Activated CD8-positive, alpha-beta T cell treated with anti-CD3 and anti-CD28 coated beads, Interleukin-2, amount 10 ng/mL, durations not matched to agents 7 days and 5 days (primary cell): ENCODE data around the gene CABYR. TPM values are rescaled to one million over a fixed set of nuclear protein-coding genes. Genes with fewer than 3 reads are reported as not detected.
"Not testable (repeated sequence)": the region's sequence is repeated elsewhere in the genome, so short reads cannot be mapped to it uniquely, and the experiment has no call there.

Source experiments
- ATAC-seq: fragments of 150-1000 bp; cut with Tn5 transposase; one replicate; pipeline ENCODE4 v1.10.0; 2021; ENCODE audit warnings: moderate library complexity
- CTCF ChIA-PET: fragments of 350-600 bp; sonication (Branson Sonifier 250); formaldehyde crosslinking; loops from one replicate; lab custom pipeline; 2021; ENCODE audit warnings: antibody characterized with exemption; lab: Charles Lee
- POLR2A ChIA-PET: fragments of 350-600 bp; sonication (Branson Sonifier 250); formaldehyde crosslinking; loops from one replicate; lab custom pipeline; 2021; ENCODE audit warnings: antibody characterized with exemption; lab: Charles Lee
- DNase-seq: peaks from one replicate; pipeline ENCODE4 v3.0.0-alpha.2; 2020
- H3K27ac Mint-ChIP-seq: one replicate; pipeline ENCODE4 v1.8.0; 2021; ENCODE audit warnings: mild to moderate bottlenecking, mixed read lengths
- H3K27me3 Mint-ChIP-seq: one replicate; pipeline ENCODE4 v1.8.0; 2021; ENCODE audit warnings: low read depth, mixed read lengths
- H3K36me3 Mint-ChIP-seq: one replicate; pipeline ENCODE4 v1.8.0; 2021; ENCODE audit warnings: low read depth, mixed read lengths
- H3K4me1 Mint-ChIP-seq: one replicate; pipeline ENCODE4 v1.8.0; 2021; ENCODE audit warnings: low read depth, mixed read lengths
- H3K4me3 Mint-ChIP-seq: one replicate; pipeline ENCODE4 v1.8.0; 2021; ENCODE audit warnings: mild to moderate bottlenecking, mixed read lengths
- H3K9me3 Mint-ChIP-seq: one replicate; pipeline ENCODE4 v1.8.0; 2022; ENCODE audit warnings: mixed read lengths; ENCODE audit not compliant: insufficient read depth
- total RNA-seq, 2 experiments: library from RNA; stranded (reverse); gene quantifications; one replicate each; pipeline ENCODE4 v1.2.3, GENCODE V29; 2021

Gene CABYR
- total RNA-seq, 2 experiments from 2014 or later: 0.97 to 1.1 TPM

DNA sequence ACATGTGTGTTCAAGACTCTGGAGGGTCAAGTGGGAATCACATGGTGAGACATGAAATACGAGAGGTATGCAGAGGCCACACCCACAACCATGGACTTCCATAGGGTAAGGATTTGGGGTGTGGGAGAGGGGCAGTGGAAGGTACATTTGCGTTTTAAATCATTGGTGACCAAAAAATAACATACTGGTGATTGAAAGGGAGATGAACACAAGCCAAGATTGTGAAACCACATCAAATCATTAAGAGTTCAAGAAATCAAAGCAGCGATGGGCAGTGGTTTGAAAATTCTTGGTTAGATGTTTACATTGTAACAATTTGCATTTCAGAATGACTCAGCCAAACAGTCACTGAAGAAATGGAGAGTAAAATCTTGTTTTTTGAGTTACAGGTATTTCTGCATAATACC is 1.9 kb upstream of the CABYR start:
- no peak overlapping the region for H3K4me3 Mint-ChIP-seq
- no peak overlapping the region for H3K27ac Mint-ChIP-seq
- ChIA-PET POLR2A (no interaction called here), CTCF (interaction anchor here (1.0 to 1.2 kb wide), 2 partner anchors 19 to 23 kb away, joined by 3 to 4 read pairs; no protein-coding TSS in a partner anchor)
- no peak for ATAC-seq
- H3K27me3 Mint-ChIP-seq: peaks cover 12% of the 10 kb centered on the region
- no peaks in the 10 kb centered on the region for H3K9me3 Mint-ChIP-seq
- H3K4me1 Mint-ChIP-seq: peaks cover 26% of the 10 kb centered on the region
- DNase-seq: no peak
- H3K36me3 Mint-ChIP-seq: peaks cover 38% of the 10 kb centered on the region

DNA sequence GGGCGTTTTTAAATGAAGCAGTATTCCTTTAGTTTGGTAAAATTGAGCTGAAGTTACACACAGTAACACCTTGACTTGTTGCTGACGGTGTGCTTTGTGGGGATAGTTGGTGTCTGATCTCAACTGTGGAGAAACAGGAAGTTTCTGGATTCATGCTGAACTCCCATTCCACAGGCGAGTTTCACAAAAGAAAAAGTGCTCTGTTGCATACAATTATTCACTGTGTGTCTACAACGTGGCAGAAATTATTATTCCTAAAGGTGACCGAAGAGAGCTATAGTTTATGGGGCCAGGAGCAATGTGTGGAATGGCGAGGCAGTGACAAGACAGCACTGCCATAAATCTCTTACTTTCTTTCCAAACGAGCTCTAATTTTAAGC is 463 bp upstream of the CABYR start:
- Mint-ChIP-seq H3K27ac (peak overlapping the region; percentile 52), H3K4me1 (peaks cover 26% of the 10 kb centered on the region), H3K9me3 (no peaks in the 10 kb centered on the region), H3K36me3 (peaks cover 25% of the 10 kb centered on the region), H3K27me3 (peaks cover 14% of the 10 kb centered on the region), H3K4me3 (peak overlapping the region; percentile 80)
- ChIA-PET POLR2A (interaction anchor here (0.6 to 1.0 kb wide), 2 partner anchors 12 to 26 kb away, joined by 3 to 4 read pairs; no protein-coding TSS in a partner anchor), CTCF (interaction anchor here (1.0 to 1.3 kb wide), 4 partner anchors 9 to 350 kb away, joined by 3 to 4 read pairs (median 3); no protein-coding TSS in a partner anchor)
- DNase-seq (no peak), ATAC-seq (peak; percentile 17)

DNA sequence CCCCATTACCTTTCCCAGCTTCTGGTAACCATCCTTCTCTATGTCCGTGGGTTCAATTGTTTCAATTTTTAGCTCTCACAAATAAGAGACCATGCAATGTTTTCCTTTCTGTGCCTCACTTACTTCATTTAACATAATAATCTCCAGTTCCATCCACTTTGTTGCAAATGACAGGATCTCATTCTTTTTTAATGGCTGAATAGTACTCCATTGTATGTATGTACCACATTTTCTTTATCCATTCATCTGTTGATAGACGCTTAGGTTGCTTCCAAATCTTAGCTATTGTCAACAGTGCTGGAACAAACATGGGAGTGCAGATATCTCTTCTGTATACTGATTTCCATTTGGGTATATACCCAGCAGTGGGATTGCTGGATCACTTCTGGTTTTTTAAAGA is 1.8 kb downstream of the CABYR start:
- ChIA-PET CTCF (interaction anchor here (1.0 kb wide), 1 partner anchor 114 kb away, joined by 3 read pairs; no protein-coding TSS in a partner anchor), POLR2A (no interaction called here)
- DNase-seq (no peak), ATAC-seq (no peak)
- Mint-ChIP-seq H3K9me3 (no peaks in the 10 kb centered on the region), H3K27me3 (peaks cover 23% of the 10 kb centered on the region), H3K4me3 (no peak overlapping the region), H3K4me1 (peaks cover 26% of the 10 kb centered on the region), H3K27ac (no peak overlapping the region), H3K36me3 (peaks cover 13% of the 10 kb centered on the region)

DNA sequence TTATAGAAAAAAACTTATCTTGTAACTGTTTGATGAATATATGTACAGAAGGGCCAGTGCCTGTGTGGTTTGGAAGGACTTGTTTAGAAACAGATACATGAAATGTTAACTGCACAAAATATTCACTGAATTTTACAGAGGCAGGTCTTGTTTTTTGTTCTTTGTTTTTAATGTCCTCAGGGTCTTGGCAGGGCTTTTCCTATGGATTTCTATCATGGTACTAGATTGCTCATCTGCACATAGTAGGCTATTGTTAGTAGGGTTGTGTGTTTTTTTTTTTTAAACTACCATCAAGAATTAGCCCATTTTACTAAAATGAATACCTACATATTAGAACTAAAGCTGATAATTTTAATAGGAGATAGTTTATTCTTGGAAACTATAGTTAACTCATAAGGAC is 3.5 kb downstream of the CABYR start:
- ChIA-PET POLR2A (no interaction called here), CTCF (no interaction called here)
- Mint-ChIP-seq H3K9me3 (no peaks in the 10 kb centered on the region), H3K36me3 (no peaks in the 10 kb centered on the region), H3K27me3 (peaks cover 28% of the 10 kb centered on the region), H3K4me3 (no peak overlapping the region), H3K27ac (no peak overlapping the region), H3K4me1 (peaks cover 16% of the 10 kb centered on the region)
- DNase-seq (no peak), ATAC-seq (no peak)

DNA sequence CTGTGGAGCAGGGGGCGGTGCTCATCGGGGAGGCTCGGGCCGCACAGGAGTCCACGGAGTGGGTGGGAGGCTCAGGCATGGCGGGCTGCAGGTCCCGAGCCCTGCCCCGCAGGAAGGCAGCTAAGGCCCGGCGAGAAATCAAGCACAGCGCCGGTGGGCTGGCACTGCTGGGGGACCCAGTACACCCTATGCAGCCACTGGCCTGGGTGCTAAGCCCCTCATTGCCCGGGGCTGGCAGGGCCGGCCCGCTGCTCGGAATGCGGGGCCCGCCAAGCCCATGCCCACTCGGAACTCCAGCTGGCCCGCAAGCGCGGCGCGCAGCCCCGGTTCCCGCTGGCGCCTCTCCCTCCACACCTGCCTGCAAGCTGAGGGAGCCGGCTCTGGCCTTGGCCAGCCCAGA is 10.7 kb downstream of the CABYR start:
- H3K9me3 Mint-ChIP-seq, H3K4me3 Mint-ChIP-seq, H3K4me1 Mint-ChIP-seq, DNase-seq, H3K36me3 Mint-ChIP-seq, H3K27ac Mint-ChIP-seq, CTCF ChIA-PET, H3K27me3 Mint-ChIP-seq, POLR2A ChIA-PET, ATAC-seq: not testable (repeated sequence)

DNA sequence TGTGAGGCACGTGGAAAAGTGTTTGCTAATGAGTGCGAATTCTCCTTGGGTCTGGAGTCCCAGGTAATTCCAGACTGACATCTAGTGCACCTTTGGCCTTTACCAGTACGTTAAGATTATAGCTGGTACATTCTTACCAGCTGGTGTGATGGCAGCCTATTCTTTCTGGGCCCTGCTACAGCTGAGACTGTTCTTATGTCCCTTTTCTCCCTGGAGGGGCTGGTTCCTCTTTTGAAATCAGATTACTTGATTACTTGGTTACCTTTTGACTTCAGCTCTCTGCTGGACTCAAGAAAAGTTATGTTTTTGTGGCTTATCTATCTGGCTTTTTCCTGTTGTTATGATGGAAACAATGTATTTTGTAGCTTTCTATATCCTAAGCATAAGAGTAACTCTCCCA is 14.5 kb downstream of the CABYR start:
- no peaks in the 10 kb centered on the region for H3K36me3 Mint-ChIP-seq
- CTCF ChIA-PET: no interaction called here
- H3K4me1 Mint-ChIP-seq: no peaks in the 10 kb centered on the region
- ATAC-seq (no peak), DNase-seq (no peak)
- POLR2A ChIA-PET: no interaction called here
- no peaks in the 10 kb centered on the region for H3K9me3 Mint-ChIP-seq
- H3K27ac Mint-ChIP-seq: no peak overlapping the region
- H3K4me3 Mint-ChIP-seq: no peak overlapping the region
- peaks cover 5% of the 10 kb centered on the region for H3K27me3 Mint-ChIP-seq

DNA sequence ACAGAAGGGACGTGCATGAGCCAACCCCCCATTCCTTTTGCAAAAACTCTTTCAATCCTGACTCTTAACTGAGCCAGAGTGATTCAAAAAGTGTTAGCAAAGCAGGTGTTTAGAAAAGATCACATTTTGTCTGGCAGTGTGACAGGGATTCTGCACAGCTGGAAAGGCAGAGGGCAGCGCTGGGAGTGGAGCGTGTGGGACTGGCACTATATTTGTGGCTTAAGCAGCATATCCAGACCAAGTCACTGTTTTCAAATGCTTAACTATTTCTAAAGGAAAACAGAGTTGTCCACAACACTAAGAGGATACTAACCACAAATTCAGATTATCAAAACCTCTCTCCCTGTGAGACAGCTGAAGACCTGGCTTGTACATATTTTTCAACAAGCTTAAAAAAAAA is 19.0 kb downstream of the CABYR start:
- Mint-ChIP-seq H3K36me3 (no peaks in the 10 kb centered on the region), H3K9me3 (no peaks in the 10 kb centered on the region), H3K27me3 (peaks cover 5% of the 10 kb centered on the region), H3K4me1 (no peaks in the 10 kb centered on the region), H3K4me3 (no peak overlapping the region), H3K27ac (no peak overlapping the region)
- ChIA-PET CTCF (interaction anchor here (1.1 kb wide), 1 partner anchor 19 kb away, joined by 3 read pairs; no protein-coding TSS in a partner anchor), POLR2A (no interaction called here)
- no peak for ATAC-seq
- DNase-seq: no peak

DNA sequence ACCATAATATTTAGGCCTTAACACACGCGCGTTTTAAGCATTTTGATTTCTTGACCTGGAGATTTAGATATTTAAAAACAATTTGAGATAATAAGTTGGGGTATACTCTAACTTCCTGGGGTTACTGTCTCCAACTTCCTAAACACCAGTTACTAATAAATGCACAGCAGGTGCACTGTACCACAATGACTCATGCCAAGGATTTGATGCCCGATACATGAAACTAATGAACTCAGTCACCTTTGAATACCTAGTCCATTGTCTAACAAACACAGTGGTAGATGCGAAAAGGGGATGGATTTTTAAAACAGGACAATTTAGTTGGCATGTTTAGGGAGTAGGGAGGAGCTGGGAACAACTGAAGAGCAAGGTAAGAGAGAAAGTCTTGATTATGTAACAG is 21.2 kb downstream of the CABYR start:
- DNase-seq (no peak), ATAC-seq (no peak)
- H3K27me3 Mint-ChIP-seq: peaks cover 5% of the 10 kb centered on the region
- no peaks in the 10 kb centered on the region for H3K9me3 Mint-ChIP-seq
- CTCF ChIA-PET: no interaction called here
- POLR2A ChIA-PET: no interaction called here
- H3K4me1 Mint-ChIP-seq: no peaks in the 10 kb centered on the region
- H3K36me3 Mint-ChIP-seq: no peaks in the 10 kb centered on the region
- no peak overlapping the region for H3K4me3 Mint-ChIP-seq
- H3K27ac Mint-ChIP-seq: no peak overlapping the region

DNA sequence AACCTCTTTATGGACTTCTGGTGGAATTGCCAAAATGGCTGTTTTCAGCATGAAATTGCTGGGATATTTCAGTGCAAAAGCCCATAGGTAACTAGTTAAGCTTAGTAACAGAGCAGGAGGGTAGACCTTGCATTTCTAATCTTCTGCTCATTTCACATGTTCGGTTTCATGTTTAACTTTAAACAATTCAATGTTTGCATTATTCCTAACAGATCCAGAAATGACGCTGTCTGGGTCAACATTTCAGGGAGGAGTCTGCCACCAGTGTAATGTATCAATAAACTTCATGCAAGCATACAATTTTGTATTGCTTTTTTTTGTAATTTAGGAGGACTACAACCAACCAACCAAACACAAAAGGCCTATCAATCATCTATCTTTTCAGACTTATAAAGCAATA is 22.4 kb downstream of the CABYR start:
- Mint-ChIP-seq H3K27ac (no peak overlapping the region), H3K9me3 (no peaks in the 10 kb centered on the region), H3K4me1 (no peaks in the 10 kb centered on the region), H3K4me3 (no peak overlapping the region), H3K27me3 (no peaks in the 10 kb centered on the region), H3K36me3 (no peaks in the 10 kb centered on the region)
- ATAC-seq (no peak), DNase-seq (no peak)
- ChIA-PET CTCF (no interaction called here), POLR2A (no interaction called here)

DNA sequence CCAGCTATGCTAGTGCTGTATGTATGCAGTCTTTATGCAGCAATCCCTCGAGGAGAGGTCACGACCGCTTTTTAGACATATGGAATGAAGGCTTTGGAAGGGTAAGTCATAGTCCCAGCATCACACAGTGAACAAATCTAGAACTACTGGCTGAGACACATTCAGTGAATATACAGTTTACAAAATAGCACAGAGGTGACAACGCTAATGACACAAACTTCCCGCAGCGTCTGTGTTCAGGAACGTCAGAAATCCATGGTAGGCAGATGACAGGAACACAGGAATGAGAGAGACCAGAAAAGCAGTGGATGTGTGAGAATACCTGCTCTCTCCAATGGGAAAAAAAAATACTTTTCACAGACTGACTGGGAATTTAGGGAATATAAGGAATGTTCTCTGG is 29.6 kb downstream of the CABYR start:
- no peak overlapping the region for H3K4me3 Mint-ChIP-seq
- CTCF ChIA-PET: no interaction called here

DNA sequence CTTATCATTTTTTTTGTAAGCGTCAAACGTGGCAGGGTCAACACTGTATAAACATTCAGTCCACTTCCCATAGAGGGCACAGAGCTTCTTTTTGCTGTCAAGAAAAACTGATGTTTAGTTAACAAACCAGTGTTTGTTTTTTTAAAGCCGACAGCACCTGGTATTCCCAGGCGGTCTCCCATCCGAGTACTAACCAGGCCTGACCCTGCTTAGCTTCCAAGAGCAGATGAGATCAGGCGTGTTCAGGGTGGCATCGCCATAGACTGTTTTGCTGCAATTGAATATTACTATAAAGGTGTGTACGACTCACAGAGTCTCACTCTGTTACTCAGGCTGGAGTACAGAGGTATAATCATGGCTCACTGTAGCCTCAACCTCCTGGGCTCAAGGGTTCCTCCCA is 31.5 kb downstream of the CABYR start:
- ATAC-seq (no peak), DNase-seq (no peak)
- CTCF ChIA-PET: no interaction called here
- H3K4me1 Mint-ChIP-seq: no peaks in the 10 kb centered on the region
- no peaks in the 10 kb centered on the region for H3K9me3 Mint-ChIP-seq
- peaks cover 5% of the 10 kb centered on the region for H3K27me3 Mint-ChIP-seq
- POLR2A ChIA-PET: no interaction called here
- H3K27ac Mint-ChIP-seq: no peak overlapping the region
- no peaks in the 10 kb centered on the region for H3K36me3 Mint-ChIP-seq
- no peak overlapping the region for H3K4me3 Mint-ChIP-seq

More for the DNA sequence above, 29.6 kb downstream of the CABYR start:
- ATAC-seq (no peak), DNase-seq (no peak)
- peaks cover 2% of the 10 kb centered on the region for H3K27me3 Mint-ChIP-seq
- no peaks in the 10 kb centered on the region for H3K36me3 Mint-ChIP-seq
- H3K9me3 Mint-ChIP-seq: no peaks in the 10 kb centered on the region
- POLR2A ChIA-PET: no interaction called here
- H3K27ac Mint-ChIP-seq: no peak overlapping the region
- no peaks in the 10 kb centered on the region for H3K4me1 Mint-ChIP-seq

DNA sequence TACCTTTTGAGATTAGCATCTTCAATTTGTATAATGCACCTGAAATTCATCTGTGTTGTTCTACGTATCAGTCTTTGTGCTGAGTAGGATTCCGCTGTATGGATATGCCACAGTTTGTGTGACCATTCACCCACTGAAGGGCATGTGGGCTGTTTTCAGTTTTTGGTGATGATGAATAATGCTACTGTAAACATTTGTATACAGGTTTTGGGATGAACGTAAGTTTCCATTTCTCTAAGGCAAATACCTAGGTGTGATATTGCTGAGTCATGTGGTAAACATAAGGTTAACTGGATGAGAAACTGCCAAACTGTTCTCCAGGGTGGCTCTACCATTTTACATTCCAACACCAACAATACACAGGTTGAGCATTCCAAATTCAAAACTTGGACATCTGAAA is 35.1 kb downstream of the CABYR start:
- CTCF ChIA-PET: no interaction called here
- Mint-ChIP-seq H3K36me3 (no peaks in the 10 kb centered on the region), H3K4me1 (no peaks in the 10 kb centered on the region), H3K27ac (no peak overlapping the region), H3K9me3 (no peaks in the 10 kb centered on the region), H3K27me3 (peaks cover 9% of the 10 kb centered on the region), H3K4me3 (no peak overlapping the region)
- POLR2A ChIA-PET: no interaction called here
- DNase-seq (no peak), ATAC-seq (no peak)
